ENCODE measurements around the gene LRRC61. TPM values are rescaled to one million over a fixed set of nuclear protein-coding genes. Genes with fewer than 3 reads are reported as not detected.
A peak's percentile ranks its signal among the peaks of the same experiment; 100 is the strongest.
"Not testable (repeated sequence)": the region's sequence is repeated elsewhere in the genome, so short reads cannot be mapped to it uniquely, and the experiment has no call there.

LRRC61 gene, protein sequence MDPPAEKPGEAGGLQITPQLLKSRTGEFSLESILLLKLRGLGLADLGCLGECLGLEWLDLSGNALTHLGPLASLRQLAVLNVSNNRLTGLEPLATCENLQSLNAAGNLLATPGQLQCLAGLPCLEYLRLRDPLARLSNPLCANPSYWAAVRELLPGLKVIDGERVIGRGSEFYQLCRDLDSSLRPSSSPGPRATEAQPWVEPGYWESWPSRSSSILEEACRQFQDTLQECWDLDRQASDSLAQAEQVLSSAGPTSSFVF
- total RNA-seq = 24.9 and 26.1 TPM in 2 replicates

DNA sequence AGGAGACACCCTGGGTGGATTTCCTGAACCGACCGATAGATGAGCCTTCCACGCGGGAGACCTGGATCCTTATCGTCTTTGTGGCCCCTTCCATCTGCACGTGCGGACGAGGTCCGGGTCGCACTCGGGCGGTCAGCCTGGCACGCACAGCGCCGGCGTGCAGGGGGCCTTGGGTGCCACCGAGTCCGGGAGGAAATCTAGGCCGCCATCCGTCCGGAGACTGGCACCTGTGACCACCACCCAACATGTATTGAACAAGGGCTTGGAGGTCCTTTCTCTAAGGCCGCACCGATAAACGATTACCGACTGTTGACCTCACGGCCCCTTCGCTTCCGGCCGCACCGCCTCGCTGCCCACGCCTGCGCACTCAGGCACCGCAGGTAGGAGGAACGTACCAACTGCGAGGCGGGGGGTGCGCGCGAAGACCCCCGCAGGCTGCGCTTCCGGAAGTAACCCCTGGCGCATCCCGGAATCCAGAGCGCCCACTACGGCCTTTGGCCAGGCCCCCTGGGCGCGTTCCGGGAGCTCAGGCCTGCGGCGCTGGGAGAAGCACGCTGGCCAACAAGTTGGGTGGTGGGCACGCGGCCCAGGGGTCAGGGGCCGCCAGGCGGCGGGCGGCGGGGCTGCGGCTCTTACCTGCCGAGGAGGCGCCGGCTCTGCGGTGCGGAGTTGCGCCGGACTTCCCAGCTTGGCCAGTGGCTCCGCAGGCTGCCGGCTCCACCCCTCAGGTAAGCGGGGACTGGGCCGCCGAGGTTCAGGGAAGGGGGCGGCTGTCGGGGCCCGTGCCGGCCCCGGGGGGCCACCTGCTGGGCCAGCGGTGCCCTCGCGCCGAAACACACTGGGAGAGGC lies at the start of gene LRRC61, which contains the start of gene ACTR3C:
Gene LRRC61, plus strand, starts transcription at position 523 of the 849 bp plus-strand sequence. CDS start 13,507 bp downstream, outside the sequence.
Gene ACTR3C, minus strand, starts transcription at position 713 of the 849 bp plus-strand sequence. CDS start 28,249 bp downstream, outside the sequence.
- no peaks in the 10 kb centered on the region for H3K9me3 Mint-ChIP-seq
- intact Hi-C loops (cut with micrococcal nuclease) = loop anchor here (1.0 to 10.0 kb wide), 12 partner anchors 36 to 1294 kb away; partner anchors contain the start of genes ATP6V0E2, FASTK, PDIA4 and TMUB1
- H3K27ac Mint-ChIP-seq = peak within 1 kb of the TSS; percentile 99
- peaks cover 30% of the 10 kb centered on the region for H3K36me3 Mint-ChIP-seq (ENCODE audit: low read depth)
- H3K27me3 Mint-ChIP-seq (ENCODE audit: insufficient read depth) = no peaks in the 10 kb centered on the region
- peak; percentile 64 for DNase-seq (ENCODE audit: low spot score)
- peaks cover 62% of the 10 kb centered on the region for H3K4me1 Mint-ChIP-seq (ENCODE audit: low read depth)
- H3K4me3 Mint-ChIP-seq = peak within 1 kb of the TSS; percentile 97

DNA sequence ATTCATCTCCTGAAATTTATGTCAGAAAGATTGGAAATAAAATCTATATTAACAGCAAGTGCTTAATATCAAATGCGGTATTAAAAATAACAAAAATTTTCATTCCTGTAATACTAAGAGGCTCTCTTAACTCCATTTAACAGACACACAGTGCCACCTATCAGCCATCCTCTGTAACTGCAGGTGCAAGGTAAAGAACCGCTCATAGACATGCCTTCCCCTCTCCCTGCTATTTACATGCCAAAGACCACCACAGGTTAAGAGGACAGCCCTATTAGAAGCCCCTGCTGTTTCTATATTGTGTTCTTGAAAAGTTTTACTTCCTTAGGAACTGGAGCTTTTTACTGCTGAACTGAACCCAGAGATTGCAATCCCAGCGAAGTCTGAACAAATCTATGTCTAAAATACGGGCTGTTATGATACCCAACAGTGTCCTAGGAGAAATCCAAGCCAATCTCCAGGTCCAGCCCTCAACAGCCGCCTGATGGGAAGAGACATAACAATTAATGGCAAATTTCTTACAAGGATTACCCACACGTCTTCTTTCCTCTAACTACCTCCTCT lies 46.9 kb upstream of the LRRC61 start:
- H3K4me1 Mint-ChIP-seq (ENCODE audit: low read depth); H3K27me3 Mint-ChIP-seq (ENCODE audit: insufficient read depth); DNase-seq (ENCODE audit: low spot score); H3K9me3 Mint-ChIP-seq; H3K4me3 Mint-ChIP-seq; H3K27ac Mint-ChIP-seq; H3K36me3 Mint-ChIP-seq (ENCODE audit: low read depth): not testable (repeated sequence)
- intact Hi-C loops (cut with micrococcal nuclease) = loop anchor here (1.0 kb wide), 1 partner anchor 393 kb away; no protein-coding TSS in a partner anchor

DNA sequence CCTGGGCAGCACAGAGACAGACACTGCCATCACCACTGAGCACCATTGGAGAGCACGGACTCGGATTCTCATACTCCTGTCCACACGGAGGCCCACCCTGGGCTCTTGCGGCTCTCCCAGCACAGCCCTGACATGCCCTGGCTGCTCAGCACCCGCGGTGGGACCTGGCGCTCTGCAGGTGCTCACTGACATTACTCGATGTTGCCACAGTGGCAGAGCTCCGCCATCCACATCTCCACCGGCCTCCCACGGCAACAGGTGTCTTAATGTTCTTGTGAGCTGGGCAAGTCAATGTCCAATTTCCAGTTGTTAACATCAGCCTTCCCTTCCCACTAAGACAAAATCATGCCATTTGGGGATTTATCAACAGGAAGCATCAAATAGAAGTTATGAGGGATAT lies 44.8 kb upstream of the LRRC61 start:
- H3K36me3 Mint-ChIP-seq (ENCODE audit: low read depth); intact Hi-C loops (cut with micrococcal nuclease): not testable (repeated sequence)

DNA sequence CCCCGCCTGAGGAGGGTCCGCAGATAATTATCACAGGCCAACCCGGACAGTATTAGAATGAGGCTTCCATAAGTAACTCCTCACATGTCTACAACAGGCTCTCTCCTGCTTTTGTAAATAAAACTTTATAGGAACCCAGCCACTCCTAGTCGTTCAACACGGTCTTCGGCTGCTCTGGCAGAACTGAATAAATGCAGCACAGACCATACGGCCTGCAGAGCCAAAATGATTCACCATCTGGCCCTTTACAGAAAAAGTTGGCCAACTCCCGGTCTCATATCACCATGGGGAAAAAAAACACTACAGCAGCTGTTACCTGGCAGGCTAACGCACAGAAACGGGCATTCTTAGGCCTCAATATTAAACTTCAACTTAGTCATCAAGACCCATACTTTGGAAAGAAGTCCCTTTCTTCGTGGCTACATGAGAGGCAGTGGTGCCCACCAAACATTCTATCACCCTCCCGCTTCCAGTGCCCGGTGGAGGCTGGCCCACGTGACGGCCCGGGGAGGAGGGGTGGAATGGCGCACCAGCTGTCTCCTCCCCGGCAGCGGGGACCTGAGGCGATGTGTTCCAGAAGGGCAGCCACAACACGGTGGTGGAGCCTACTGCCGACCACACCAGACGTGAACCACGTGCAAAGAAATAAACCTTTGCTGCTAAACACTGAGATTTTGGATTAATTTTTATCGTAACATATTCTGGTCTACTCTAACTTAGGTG lies 41.3 kb upstream of the LRRC61 start:
- H3K27ac Mint-ChIP-seq; DNase-seq (ENCODE audit: low spot score); intact Hi-C loops (cut with micrococcal nuclease); H3K36me3 Mint-ChIP-seq (ENCODE audit: low read depth); H3K9me3 Mint-ChIP-seq; H3K27me3 Mint-ChIP-seq (ENCODE audit: insufficient read depth); H3K4me3 Mint-ChIP-seq: not testable (repeated sequence)
- H3K4me1 Mint-ChIP-seq (ENCODE audit: low read depth) = peaks cover 11% of the 10 kb centered on the region

More for the DNA sequence above, 44.8 kb upstream of the LRRC61 start:
- H3K27me3 Mint-ChIP-seq (ENCODE audit: insufficient read depth); H3K4me3 Mint-ChIP-seq; H3K27ac Mint-ChIP-seq; H3K4me1 Mint-ChIP-seq (ENCODE audit: low read depth); DNase-seq (ENCODE audit: low spot score); H3K9me3 Mint-ChIP-seq: not testable (repeated sequence)

DNA sequence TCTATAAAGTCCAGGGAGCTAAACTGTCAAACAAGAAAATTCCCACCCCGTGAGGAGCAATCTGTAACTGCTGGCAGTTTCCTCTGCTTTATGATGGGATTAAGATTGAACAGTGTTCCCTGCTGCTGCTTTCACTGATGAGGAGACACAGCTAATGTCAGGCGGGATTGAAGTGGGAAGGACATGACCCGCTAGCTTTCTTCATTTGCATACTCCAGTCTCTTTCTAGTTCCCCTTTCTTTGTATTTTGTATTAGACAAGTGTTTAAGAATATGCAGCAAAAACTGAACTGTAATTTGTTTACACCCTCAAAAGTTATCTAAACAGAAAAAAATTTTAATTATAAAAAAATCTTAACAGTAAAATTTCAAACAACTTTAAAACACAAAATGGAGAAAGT lies 40.0 kb upstream of the LRRC61 start:
- H3K9me3 Mint-ChIP-seq; H3K36me3 Mint-ChIP-seq (ENCODE audit: low read depth); intact Hi-C loops (cut with micrococcal nuclease); H3K27me3 Mint-ChIP-seq (ENCODE audit: insufficient read depth); H3K27ac Mint-ChIP-seq; H3K4me3 Mint-ChIP-seq; DNase-seq (ENCODE audit: low spot score): not testable (repeated sequence)
- peaks cover 12% of the 10 kb centered on the region for H3K4me1 Mint-ChIP-seq (ENCODE audit: low read depth)

DNA sequence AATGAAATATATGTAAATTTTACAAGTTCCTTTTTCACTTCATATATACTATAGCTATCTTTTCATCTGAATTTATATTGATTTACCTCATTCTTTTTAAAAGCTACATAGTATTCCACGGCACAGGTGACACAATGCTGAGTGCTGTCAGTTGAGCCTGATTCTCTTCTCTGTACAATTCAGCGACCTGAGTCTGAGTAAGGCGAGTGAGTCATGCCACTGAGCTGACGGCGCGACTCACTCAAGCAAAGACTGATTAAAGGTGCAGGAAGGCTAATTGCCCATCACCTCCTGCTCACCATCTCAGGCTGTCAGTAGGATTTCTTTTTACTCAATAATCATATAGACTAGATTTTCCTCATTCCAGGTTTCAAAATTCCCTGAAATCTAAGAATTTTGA lies 39.5 kb upstream of the LRRC61 start:
- H3K27ac Mint-ChIP-seq; H3K36me3 Mint-ChIP-seq (ENCODE audit: low read depth); intact Hi-C loops (cut with micrococcal nuclease); DNase-seq (ENCODE audit: low spot score); H3K9me3 Mint-ChIP-seq; H3K4me3 Mint-ChIP-seq; H3K27me3 Mint-ChIP-seq (ENCODE audit: insufficient read depth): not testable (repeated sequence)
- H3K4me1 Mint-ChIP-seq (ENCODE audit: low read depth) = peaks cover 12% of the 10 kb centered on the region

DNA sequence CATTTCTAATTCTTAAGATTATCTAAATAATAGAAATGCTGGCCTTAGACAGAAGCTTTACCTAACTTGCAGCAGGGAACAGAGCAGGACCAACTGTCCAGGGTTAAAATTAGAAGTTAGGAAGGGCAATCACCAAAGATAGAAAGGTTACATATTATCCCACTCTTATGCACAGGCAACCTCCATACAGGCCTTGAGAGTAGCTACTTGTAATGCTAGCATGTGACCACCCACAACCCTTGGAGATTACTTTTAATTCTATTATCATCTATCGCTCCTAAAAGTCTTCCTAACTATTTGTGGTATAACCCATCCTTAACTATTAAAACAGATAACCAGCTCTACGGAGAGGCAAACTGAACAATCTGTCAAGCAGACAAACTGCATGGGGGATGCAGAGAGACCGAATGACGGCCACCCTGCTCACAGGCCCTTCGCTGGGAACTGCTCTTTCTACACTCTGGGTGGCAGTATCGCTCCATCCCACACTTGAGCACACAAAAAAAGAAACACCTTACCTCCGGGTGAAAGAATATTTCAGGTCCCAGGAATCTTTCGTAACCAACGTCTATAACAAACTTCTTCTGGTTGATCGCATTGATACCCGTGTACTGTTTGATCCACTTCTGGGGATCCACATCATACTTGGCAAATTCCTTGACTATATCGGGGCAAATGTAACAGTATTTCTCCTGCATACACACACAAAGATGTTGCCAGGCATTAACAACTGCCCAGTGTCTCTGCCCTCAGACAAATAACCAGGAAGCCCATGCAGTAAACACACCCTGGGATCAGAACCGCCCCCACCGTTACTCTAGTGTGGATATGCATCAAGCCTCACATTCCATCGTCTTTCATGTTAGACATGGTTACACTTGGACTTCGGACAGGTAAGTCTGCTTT lies 37.1 kb upstream of the LRRC61 start:
- peaks cover 12% of the 10 kb centered on the region for H3K4me1 Mint-ChIP-seq (ENCODE audit: low read depth)
- DNase-seq (ENCODE audit: low spot score) = peak; percentile 14
- H3K27ac Mint-ChIP-seq; H3K27me3 Mint-ChIP-seq (ENCODE audit: insufficient read depth); H3K4me3 Mint-ChIP-seq; H3K36me3 Mint-ChIP-seq (ENCODE audit: low read depth); H3K9me3 Mint-ChIP-seq: not testable (repeated sequence)
- intact Hi-C loops (cut with micrococcal nuclease) = loop anchor here (1.0 to 5.0 kb wide), 3 partner anchors 36 to 471 kb away; partner anchors contain the start of genes ACTR3C and LRRC61

DNA sequence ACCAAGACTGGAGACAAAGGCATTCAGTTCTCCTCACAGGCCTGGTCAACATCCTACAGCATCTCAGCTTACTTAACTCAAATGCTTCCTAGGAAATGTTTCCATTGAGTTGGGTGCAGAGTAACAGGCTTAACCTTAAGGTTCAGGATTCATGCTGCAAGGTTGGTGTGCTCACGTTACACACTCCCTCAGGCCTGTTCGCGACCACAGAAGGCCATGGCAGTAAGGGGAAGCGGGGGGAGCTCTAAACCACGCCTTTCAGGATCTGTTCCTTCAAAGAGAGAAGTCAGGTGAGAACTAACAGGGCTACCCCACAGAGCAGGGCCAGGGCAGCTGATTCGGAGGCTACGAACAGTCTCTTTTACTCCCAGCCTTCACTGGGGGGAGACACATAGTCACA lies 35.3 kb upstream of the LRRC61 start:
- not testable (repeated sequence) for H3K36me3 Mint-ChIP-seq (ENCODE audit: low read depth); H3K4me3 Mint-ChIP-seq; H3K9me3 Mint-ChIP-seq; H3K27me3 Mint-ChIP-seq (ENCODE audit: insufficient read depth); H3K27ac Mint-ChIP-seq; DNase-seq (ENCODE audit: low spot score)
- peaks cover 12% of the 10 kb centered on the region for H3K4me1 Mint-ChIP-seq (ENCODE audit: low read depth)
- intact Hi-C loops (cut with micrococcal nuclease) = loop anchor here (5.0 kb wide), 1 partner anchor 34 kb away; the partner anchor contains the start of genes ACTR3C and LRRC61

DNA sequence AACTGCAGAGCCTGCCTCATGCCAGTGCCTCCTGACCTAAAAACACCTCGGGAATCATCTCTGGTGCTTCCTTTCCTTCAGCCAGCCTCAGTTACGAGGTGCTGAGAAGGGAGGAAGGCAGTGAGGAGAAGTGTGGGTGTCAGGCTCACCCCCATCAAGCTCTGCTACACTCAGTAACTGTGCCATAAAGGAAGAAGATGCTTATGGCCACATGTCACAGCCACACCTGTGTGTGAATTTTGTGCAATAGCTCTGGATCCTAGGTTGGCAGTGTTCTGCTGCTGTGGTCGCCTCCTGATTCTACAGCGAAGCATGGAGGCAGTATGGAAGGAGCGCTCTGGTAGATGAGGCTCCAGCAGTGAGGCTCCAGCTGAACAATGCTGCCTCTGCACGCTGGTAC lies 34.3 kb upstream of the LRRC61 start:
- H3K27me3 Mint-ChIP-seq (ENCODE audit: insufficient read depth) = not testable (repeated sequence)

DNA sequence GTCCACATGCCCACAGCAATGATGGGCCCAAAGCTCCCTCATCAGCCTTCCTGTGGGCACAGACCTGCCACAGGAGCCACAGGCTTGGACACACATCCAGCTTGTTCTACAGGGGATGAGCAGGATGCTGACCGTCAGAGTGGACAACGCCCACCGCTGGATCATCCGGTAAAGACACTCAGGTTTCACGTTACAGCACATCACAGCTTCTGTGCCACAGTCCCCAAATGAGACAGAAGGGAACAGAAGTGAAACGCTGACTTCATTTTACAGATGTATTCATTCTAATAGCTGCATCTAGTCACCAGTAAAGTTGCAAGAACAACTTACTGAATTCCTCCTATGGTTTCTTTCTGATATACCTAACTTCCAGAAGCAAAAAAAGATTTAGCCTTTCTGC lies 32.8 kb upstream of the LRRC61 start:
- H3K27ac Mint-ChIP-seq; H3K9me3 Mint-ChIP-seq; H3K27me3 Mint-ChIP-seq (ENCODE audit: insufficient read depth); H3K36me3 Mint-ChIP-seq (ENCODE audit: low read depth); intact Hi-C loops (cut with micrococcal nuclease); H3K4me3 Mint-ChIP-seq; DNase-seq (ENCODE audit: low spot score): not testable (repeated sequence)
- peaks cover 12% of the 10 kb centered on the region for H3K4me1 Mint-ChIP-seq (ENCODE audit: low read depth)

More for the DNA sequence above, 34.3 kb upstream of the LRRC61 start:
- H3K4me3 Mint-ChIP-seq; H3K36me3 Mint-ChIP-seq (ENCODE audit: low read depth); DNase-seq (ENCODE audit: low spot score); H3K27ac Mint-ChIP-seq; H3K9me3 Mint-ChIP-seq: not testable (repeated sequence)
- peaks cover 12% of the 10 kb centered on the region for H3K4me1 Mint-ChIP-seq (ENCODE audit: low read depth)
- intact Hi-C loops (cut with micrococcal nuclease) = loop anchor here (5.0 kb wide), 1 partner anchor 33 kb away; the partner anchor contains the start of genes ACTR3C and LRRC61

DNA sequence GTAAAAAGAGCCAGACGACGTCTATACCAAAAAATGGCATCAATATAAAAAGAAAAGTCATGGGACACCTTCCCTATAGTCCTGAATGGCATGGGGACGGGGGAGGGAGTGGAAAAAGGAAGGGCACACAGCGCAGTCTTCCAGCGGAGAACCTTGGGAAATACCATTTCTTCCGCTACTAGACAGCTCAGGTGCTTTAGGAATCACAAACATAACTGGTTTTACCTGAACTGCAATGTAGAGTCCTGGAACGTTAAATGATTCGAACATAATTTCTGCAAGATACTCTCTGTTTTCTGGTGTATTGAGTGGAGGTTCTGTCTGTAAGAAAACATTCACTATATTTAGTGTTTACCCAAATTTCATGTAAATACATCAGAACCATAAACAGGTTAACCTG lies 28.1 kb upstream of the LRRC61 start:
- H3K36me3 Mint-ChIP-seq (ENCODE audit: low read depth); intact Hi-C loops (cut with micrococcal nuclease): not testable (repeated sequence)

More for the DNA sequence above, 28.1 kb upstream of the LRRC61 start:
- H3K4me1 Mint-ChIP-seq (ENCODE audit: low read depth); DNase-seq (ENCODE audit: low spot score); H3K4me3 Mint-ChIP-seq; H3K27ac Mint-ChIP-seq; H3K9me3 Mint-ChIP-seq; H3K27me3 Mint-ChIP-seq (ENCODE audit: insufficient read depth): not testable (repeated sequence)
